IMR-90 (cell line): ENCODE measurements around the gene SPIN3. TPM values are rescaled to one million over a fixed set of nuclear protein-coding genes. Genes with fewer than 3 reads are reported as not detected.
"Not testable (repeated sequence)": the region's sequence is repeated elsewhere in the genome, so short reads cannot be mapped to it uniquely, and the experiment has no call there.

Source experiments
- ATAC-seq: fragments of 200-7000 bp; cut with Tn5 transposase; 2 replicates; pipeline ENCODE4 v1.9.1; 2020; ENCODE audit warnings: low read depth, mild to moderate bottlenecking, moderate library complexity
- BruUV-seq: library from RNA; stranded (reverse); fragments of 400-500 nt; replicated peaks from 2 replicates; lab custom pipeline; 2021; lab: Mats Ljungman, UMichigan
- CTCF ChIA-PET: fragments of 300-600 bp; formaldehyde crosslinking; extraction: SDS; loops from one replicate; lab custom pipeline; 2021; ENCODE audit warnings: antibody characterized with exemption; lab: Yijun Ruan, JAX
- POLR2A ChIA-PET: fragments of 300-600 bp; sonication (Branson Sonifier 250); formaldehyde crosslinking; loops from one replicate; lab custom pipeline; 2022; ENCODE audit warnings: antibody characterized with exemption; ENCODE audit not compliant: unreplicated experiment; lab: Charles Lee
- DNase-seq: peaks from one replicate; pipeline ENCODE4 v3.0.0; 2013
- H2AFZ ChIP-seq: replicated peaks from 2 replicates; pipeline ENCODE3; 2013; ENCODE audit warnings: low read length, mild to moderate bottlenecking; ENCODE audit not compliant: poor library complexity
- H2AK5ac ChIP-seq: 2 replicates; pipeline ENCODE4 v1.6.1; 2013; ENCODE audit warnings: low read depth, low read length, inconsistent platforms
- H2AK9ac ChIP-seq: replicated peaks from 2 replicates; pipeline ENCODE3; 2013; ENCODE audit warnings: mild to moderate bottlenecking, low read depth, low read length, moderate library complexity; ENCODE audit not compliant: poor library complexity
- H2BK120ac ChIP-seq: 2 replicates; pipeline ENCODE4 v1.6.1; 2013; ENCODE audit warnings: low read depth, low read length, inconsistent platforms
- H2BK15ac ChIP-seq: 3 replicates; pipeline ENCODE4 v1.6.1; 2013; ENCODE audit warnings: low read depth, low read length, inconsistent platforms
- H2BK20ac ChIP-seq: 2 replicates; pipeline ENCODE4 v1.6.1; 2013; ENCODE audit warnings: low read depth, mild to moderate bottlenecking, inconsistent platforms, low read length, moderate library complexity
- H2BK5ac ChIP-seq: 2 replicates; pipeline ENCODE4 v1.6.1; 2013; ENCODE audit warnings: mild to moderate bottlenecking, low read depth, low read length, inconsistent platforms; ENCODE audit not compliant: poor library complexity, severe bottlenecking
- H3K14ac ChIP-seq: replicated peaks from 2 replicates; pipeline ENCODE4 v1.6.1; 2013; ENCODE audit warnings: low read depth, low read length, inconsistent platforms
- H3K18ac ChIP-seq: 2 replicates; pipeline ENCODE4 v1.6.1; 2013; ENCODE audit warnings: low read depth, low read length, control low read depth
- H3K23ac ChIP-seq: 2 replicates; pipeline ENCODE4 v1.6.1; 2013; ENCODE audit warnings: low read depth, low read length, inconsistent platforms
- H3K27ac ChIP-seq: 2 replicates; pipeline ENCODE4 v1.5.1; 2013; ENCODE audit warnings: mild to moderate bottlenecking, control low read depth, low read length; ENCODE audit not compliant: insufficient read depth
- H3K27me3 ChIP-seq: 2 replicates; pipeline ENCODE4 v1.6.1; 2013; ENCODE audit warnings: low read length; ENCODE audit not compliant: control insufficient read depth, insufficient read depth
- H3K36me3 ChIP-seq: 2 replicates; pipeline ENCODE4 v1.6.1; 2013; ENCODE audit warnings: low read length, mixed read lengths; ENCODE audit not compliant: control insufficient read depth, insufficient read depth
- H3K4ac ChIP-seq: 2 replicates; pipeline ENCODE4 v1.6.1; 2013; ENCODE audit warnings: low read depth, low read length, inconsistent platforms
- H3K4me1 ChIP-seq: 2 replicates; pipeline ENCODE4 v1.6.1; 2013; ENCODE audit warnings: low read length, mixed read lengths; ENCODE audit not compliant: control insufficient read depth, insufficient read depth
- H3K4me2 ChIP-seq: 2 replicates; pipeline ENCODE4 v1.6.1; 2013; ENCODE audit warnings: low read depth, mild to moderate bottlenecking, control low read depth, low read length, moderate library complexity
- H3K4me3 ChIP-seq: 2 replicates; pipeline ENCODE4 v1.5.1; 2013; ENCODE audit warnings: low read depth, mild to moderate bottlenecking, control low read depth, low read length, moderate library complexity; ENCODE audit not compliant: insufficient read depth
- H3K56ac ChIP-seq: 2 replicates; pipeline ENCODE4 v1.6.1; 2013; ENCODE audit warnings: low read length, inconsistent platforms; ENCODE audit not compliant: insufficient read depth; ENCODE audit errors: extremely low read depth
- H3K79me1 ChIP-seq, 2 experiments: 2 replicates each; pipeline ENCODE4 v1.6.1; 2013; ENCODE audit warnings: low read length in 2 of 2, inconsistent platforms in 1 of 2, low read depth in 1 of 2
- H3K9ac ChIP-seq: 2 replicates; pipeline ENCODE4 v1.6.1; 2013; ENCODE audit warnings: low read depth, low read length, control low read depth
- H3K9me1 ChIP-seq: 2 replicates; pipeline ENCODE4 v1.6.1; 2013; ENCODE audit warnings: low read length, inconsistent platforms; ENCODE audit not compliant: insufficient read depth
- H3K9me3 ChIP-seq: 2 replicates; pipeline ENCODE4 v1.6.1; 2013; ENCODE audit warnings: low read length; ENCODE audit not compliant: control insufficient read depth, insufficient read depth
- H4K20me1 ChIP-seq: 2 replicates; pipeline ENCODE4 v1.6.1; 2013; ENCODE audit warnings: low read length, inconsistent platforms; ENCODE audit not compliant: insufficient read depth
- H4K5ac ChIP-seq: 2 replicates; pipeline ENCODE4 v1.6.1; 2013; ENCODE audit warnings: mild to moderate bottlenecking, low read depth, low read length, control low read depth
- H4K8ac ChIP-seq, 2 experiments: 2 replicates each; pipeline ENCODE4 v1.6.1; 2013; ENCODE audit warnings: low read depth in 2 of 2, low read length in 2 of 2, control low read depth in 1 of 2, inconsistent platforms in 1 of 2
- H4K91ac ChIP-seq: 2 replicates; pipeline ENCODE4 v1.6.1; 2013; ENCODE audit warnings: low read depth, low read length, inconsistent platforms; ENCODE audit not compliant: insufficient read depth
- WGBS, 2 experiments: methylation state at CpG; one replicate each; pipeline versions ENCODE4 v1.1.5 to v1.1.7; 2013; ENCODE audit warnings: missing lambda C conversion rate in 2 of 2; ENCODE audit not compliant: insufficient read length in 1 of 2; ENCODE audit errors: extremely low coverage in 2 of 2; 5-methylcytosine and 5-hydroxymethylcytosine counted together
- dilution Hi-C: fragments of 300-500 bp; cut with HindIII; formaldehyde crosslinking; loops from one replicate; pipeline ENCODE4 v1.14.3; 2018; ENCODE audit warnings: low sequenced_read_pairs; ENCODE audit not compliant: unreplicated experiment
- in situ Hi-C: fragments of 300-500 bp; cut with MboI; formaldehyde crosslinking; loops from 3 replicates; pipeline ENCODE4 v1.14.3; 2019; ENCODE audit warnings: low sequenced_read_pairs, inconsistent platforms, mixed read lengths
- intact Hi-C: fragments of 100-400 bp; cut with micrococcal nuclease; formaldehyde crosslinking; loops from 2 replicates; pipeline ENCODE4 v1.10.0; 2022
- polyA plus RNA-seq, 3 experiments: library from polyadenylated mRNA; depleted of rRNA; stranded (reverse); fragments of >200 nt; gene quantifications; 2 replicates each; pipeline ENCODE4 v1.2.3, GENCODE V29; 2012; ENCODE audit warnings: low replicate concordance in 1 of 3
- total RNA-seq: library from RNA; depleted of rRNA; stranded (reverse); fragments of >200 nt; gene quantifications from 2 replicates; pipeline ENCODE4 v1.2.3, GENCODE V29; 2012

The SPIN3 gene
- total and polyA plus RNA-seq, 2 of the 4 experiments (the other 2 are of a cell fraction), result 4.3 to 5.3 TPM

- H4K91ac ChIP-seq, H3K36me3 ChIP-seq, BruUV-seq, H2BK20ac ChIP-seq, H3K27me3 ChIP-seq, H3K23ac ChIP-seq, H4K8ac ChIP-seq, H3K18ac ChIP-seq, H4K20me1 ChIP-seq, CTCF ChIA-PET, H3K9me1 ChIP-seq, H3K4me3 ChIP-seq, H3K9me3 ChIP-seq, H2AK5ac ChIP-seq, H3K14ac ChIP-seq, dilution Hi-C loops, H4K5ac ChIP-seq, ATAC-seq, H2BK15ac ChIP-seq, H2BK5ac ChIP-seq, H3K9ac ChIP-seq, H3K4me1 ChIP-seq, H3K4me2 ChIP-seq, H2AFZ ChIP-seq, H2AK9ac ChIP-seq, H3K27ac ChIP-seq, H3K79me1 ChIP-seq, POLR2A ChIA-PET, intact Hi-C loops, H2BK120ac ChIP-seq, H3K4ac ChIP-seq, H3K56ac ChIP-seq, in situ Hi-C loops: not testable (repeated sequence)
- peak; percentile 59 for DNase-seq
- no CpG with 5 or more reads among the region's 2 CpGs for WGBS, 2 experiments
These were observed 49.1 kb downstream of the SPIN3 start for GRCh38 chrX:56946201-56946600.

- H3K14ac ChIP-seq, H3K4me2 ChIP-seq, H4K8ac ChIP-seq, H4K91ac ChIP-seq, H2AK9ac ChIP-seq, H3K36me3 ChIP-seq, H3K9ac ChIP-seq, H2AFZ ChIP-seq, H3K4me1 ChIP-seq, H3K27ac ChIP-seq, BruUV-seq, H2BK15ac ChIP-seq, ATAC-seq, CTCF ChIA-PET, H4K5ac ChIP-seq, H3K9me1 ChIP-seq, H2BK5ac ChIP-seq, H3K4ac ChIP-seq, H4K20me1 ChIP-seq, in situ Hi-C loops, dilution Hi-C loops, H3K4me3 ChIP-seq, H3K18ac ChIP-seq, H3K27me3 ChIP-seq, H2BK20ac ChIP-seq, intact Hi-C loops, H2BK120ac ChIP-seq, H3K56ac ChIP-seq, H3K23ac ChIP-seq, POLR2A ChIA-PET, H2AK5ac ChIP-seq, H3K79me1 ChIP-seq, DNase-seq, H3K9me3 ChIP-seq: not testable (repeated sequence)
- WGBS, 2 experiments, result no CpG with 5 or more reads among the region's 4 CpGs
These were observed 50.1 kb downstream of the SPIN3 start for GRCh38 chrX:56945226-56945625.
